ENCODE measurements around the gene ENTHD1. TPM values are rescaled to one million over a fixed set of nuclear protein-coding genes. Genes with fewer than 3 reads are reported as not detected.

ENTHD1 gene
- total RNA-seq, 1 donor from 2014 or later: not detected

- H3K4me3 Mint-ChIP-seq (ENCODE audit: unreplicated experiment): no peak overlapping the region
- H3K36me3 Mint-ChIP-seq (ENCODE audit: low read depth): no peaks in the 10 kb centered on the region
- peaks cover 4% of the 10 kb centered on the region for H3K4me1 Mint-ChIP-seq (ENCODE audit: low read depth)
- no peak for DNase-seq (ENCODE audit: low spot score)
- peaks cover 16% of the 10 kb centered on the region for H3K27me3 Mint-ChIP-seq (ENCODE audit: low read depth)
- no peak overlapping the region for H3K27ac Mint-ChIP-seq (ENCODE audit: unreplicated experiment)
- TF ChIP-seq CTCF (IDR thresholded peaks at IDR 0.05): no peak
- H3K9me3 Mint-ChIP-seq (ENCODE audit: low read depth): no peaks in the 10 kb centered on the region
Measured at GRCh38 chr22:39910876-39911613, 17.5 kb upstream of the ENTHD1 start.

- no peak overlapping the region for H3K4me3 Mint-ChIP-seq (ENCODE audit: unreplicated experiment)
- no peak for DNase-seq (ENCODE audit: low spot score)
- H3K27ac Mint-ChIP-seq (ENCODE audit: unreplicated experiment): no peak overlapping the region
- no peaks in the 10 kb centered on the region for H3K4me1 Mint-ChIP-seq (ENCODE audit: low read depth)
- H3K36me3 Mint-ChIP-seq (ENCODE audit: low read depth): no peaks in the 10 kb centered on the region
- H3K9me3 Mint-ChIP-seq (ENCODE audit: low read depth): no peaks in the 10 kb centered on the region
- peaks cover 9% of the 10 kb centered on the region for H3K27me3 Mint-ChIP-seq (ENCODE audit: low read depth)
- TF ChIP-seq CTCF (IDR thresholded peaks at IDR 0.05): no peak
Measured at GRCh38 chr22:39908737-39909136, 15.2 kb upstream of the ENTHD1 start.

- H3K9me3 Mint-ChIP-seq (ENCODE audit: low read depth): no peaks in the 10 kb centered on the region
- no peak for TF ChIP-seq CTCF (IDR thresholded peaks at IDR 0.05)
- H3K4me1 Mint-ChIP-seq (ENCODE audit: low read depth): no peaks in the 10 kb centered on the region
- no peak overlapping the region for H3K4me3 Mint-ChIP-seq (ENCODE audit: unreplicated experiment)
- DNase-seq (ENCODE audit: low spot score): no peak
- no peak overlapping the region for H3K27ac Mint-ChIP-seq (ENCODE audit: unreplicated experiment)
- H3K36me3 Mint-ChIP-seq (ENCODE audit: low read depth): no peaks in the 10 kb centered on the region
- peaks cover 6% of the 10 kb centered on the region for H3K27me3 Mint-ChIP-seq (ENCODE audit: low read depth)
Measured at GRCh38 chr22:39908136-39908535, 14.6 kb upstream of the ENTHD1 start.

GRCh38 chr22:39907605-39908097, 14.1 kb upstream of the ENTHD1 start:
- H3K27ac Mint-ChIP-seq (ENCODE audit: unreplicated experiment): no peak overlapping the region
- no peaks in the 10 kb centered on the region for H3K36me3 Mint-ChIP-seq (ENCODE audit: low read depth)
- H3K4me1 Mint-ChIP-seq (ENCODE audit: low read depth): no peaks in the 10 kb centered on the region
- no peak overlapping the region for H3K4me3 Mint-ChIP-seq (ENCODE audit: unreplicated experiment)
- no peak for DNase-seq (ENCODE audit: low spot score)
- H3K27me3 Mint-ChIP-seq (ENCODE audit: low read depth): peaks cover 8% of the 10 kb centered on the region
- TF ChIP-seq CTCF (IDR thresholded peaks at IDR 0.05): no peak
- no peaks in the 10 kb centered on the region for H3K9me3 Mint-ChIP-seq (ENCODE audit: low read depth)

GRCh38 chr22:39907047-39907446, 13.5 kb upstream of the ENTHD1 start:
- Mint-ChIP-seq H3K4me3 (ENCODE audit: unreplicated experiment) (no peak overlapping the region), H3K36me3 (ENCODE audit: low read depth) (no peaks in the 10 kb centered on the region), H3K4me1 (ENCODE audit: low read depth) (no peaks in the 10 kb centered on the region), H3K27ac (ENCODE audit: unreplicated experiment) (no peak overlapping the region), H3K27me3 (ENCODE audit: low read depth) (peaks cover 10% of the 10 kb centered on the region), H3K9me3 (ENCODE audit: low read depth) (no peaks in the 10 kb centered on the region)
- no peak for TF ChIP-seq CTCF (IDR thresholded peaks at IDR 0.05)
- DNase-seq (ENCODE audit: low spot score): no peak
